Activated CD8-positive, alpha-beta memory T cell treated with anti-CD3 and anti-CD28 coated beads, Interleukin-2, amount 10 ng/mL, durations not matched to agents 7 days and 5 days (primary cell): Measurements from ENCODE around the gene FAAP20. TPM values are rescaled to one million over a fixed set of nuclear protein-coding genes. Genes with fewer than 3 reads are reported as not detected.

ENCODE experiments used
- ATAC-seq: fragments of 150-1000 bp; cut with Tn5 transposase; one replicate; pipeline ENCODE4 v1.10.0; 2021; ENCODE audit warnings: moderate library complexity
- CTCF ChIA-PET: fragments of 350-600 bp; sonication (Branson Sonifier 250); formaldehyde crosslinking; loops from one replicate; lab custom pipeline; 2021; ENCODE audit warnings: antibody characterized with exemption; lab: Charles Lee
- DNase-seq: peaks from one replicate; pipeline ENCODE4 v3.0.0-alpha.2; 2020
- H3K27ac Mint-ChIP-seq: one replicate; pipeline ENCODE4 v1.8.0; 2021; ENCODE audit warnings: mild to moderate bottlenecking, mixed read lengths
- H3K27me3 Mint-ChIP-seq: one replicate; pipeline ENCODE4 v1.8.0; 2021; ENCODE audit warnings: mixed read lengths
- H3K36me3 Mint-ChIP-seq: one replicate; pipeline ENCODE4 v1.8.0; 2021; ENCODE audit warnings: mild to moderate bottlenecking, mixed read lengths
- H3K4me1 Mint-ChIP-seq: one replicate; pipeline ENCODE4 v1.8.0; 2021; ENCODE audit warnings: mixed read lengths
- H3K4me3 Mint-ChIP-seq: one replicate; pipeline ENCODE4 v1.8.0; 2021; ENCODE audit warnings: mild to moderate bottlenecking, moderate library complexity, mixed read lengths
- H3K9me3 Mint-ChIP-seq: one replicate; pipeline ENCODE4 v1.8.0; 2022; ENCODE audit warnings: low read depth, mixed read lengths
- total RNA-seq, 2 experiments: library from RNA; stranded (reverse); gene quantifications; one replicate each; pipeline ENCODE4 v1.2.3, GENCODE V29; 2021

The FAAP20 gene
- total RNA-seq, 2 experiments from 2014 or later = 52.5 to 55.7 TPM

DNA sequence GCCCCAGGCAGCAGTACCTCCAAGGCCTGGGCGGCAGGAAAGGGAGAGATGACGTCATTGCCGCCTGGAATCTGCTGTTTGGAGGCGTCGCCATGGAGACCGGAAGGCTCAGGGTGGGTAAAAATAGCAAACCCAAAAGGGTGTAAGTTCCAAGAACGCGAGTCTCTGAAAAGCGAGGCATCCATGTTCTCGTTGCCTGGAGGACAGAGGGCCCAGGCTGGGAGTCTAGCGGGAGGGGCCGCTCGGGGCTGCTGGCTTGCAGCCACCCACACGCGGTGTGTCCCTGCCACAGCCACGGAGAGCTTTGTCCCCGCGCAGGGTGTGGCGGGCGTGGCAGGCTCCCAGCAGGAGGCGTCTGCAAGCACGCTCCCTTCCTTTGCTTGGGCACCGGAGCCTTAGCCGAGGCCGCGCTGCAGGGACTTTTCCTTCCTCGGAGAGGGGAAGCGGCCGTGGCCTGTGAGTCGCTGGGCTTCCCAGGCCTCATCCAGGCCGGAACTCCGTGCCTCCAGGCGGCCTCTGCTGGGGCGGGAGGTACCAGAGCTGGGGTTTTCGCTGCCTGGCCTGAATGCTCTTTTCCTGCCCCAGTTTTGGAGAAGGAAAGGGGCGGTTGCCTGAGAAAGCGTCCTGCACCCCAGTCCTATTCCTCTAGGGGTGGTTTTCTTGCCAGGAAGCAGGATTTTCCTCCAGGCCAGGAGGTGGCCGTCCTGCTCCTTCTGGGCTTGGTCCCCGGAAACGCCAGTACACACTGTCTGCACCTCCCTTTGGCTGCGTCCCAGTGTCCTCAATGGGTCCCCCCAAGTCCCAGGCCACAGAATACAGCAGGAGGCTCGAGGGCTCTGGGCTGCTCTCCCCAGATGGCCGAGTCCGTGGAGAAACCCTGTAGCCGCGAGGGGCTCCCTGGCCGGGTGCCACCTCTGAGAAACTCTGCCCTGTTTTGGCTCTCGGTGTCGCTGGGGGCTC lies 18.2 kb upstream of the FAAP20 start:
- Mint-ChIP-seq H3K4me3 (no peak overlapping the region), H3K27ac (peak overlapping the region; percentile 49)
- CTCF ChIA-PET = interaction anchor here (2.0 to 2.4 kb wide), 2 partner anchors 18 to 169 kb away, joined by 7 to 17 read pairs; partner anchors contain the start of gene FAAP20

DNA sequence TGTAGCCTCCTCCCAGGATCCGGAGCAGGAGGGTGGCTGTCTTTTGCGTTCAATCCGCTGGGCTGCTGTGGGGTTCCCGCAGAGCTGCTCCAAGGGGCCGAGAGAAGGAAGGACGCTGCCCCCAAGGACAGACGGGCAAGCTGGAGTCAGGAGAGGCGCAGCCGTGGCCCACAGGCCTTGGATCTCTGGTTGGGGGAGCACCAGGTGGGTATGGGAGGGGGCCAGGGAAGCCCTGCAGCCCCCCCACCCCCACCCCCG lies 17.6 kb upstream of the FAAP20 start:
- Mint-ChIP-seq H3K27me3 (no peaks in the 10 kb centered on the region), H3K27ac (no peak overlapping the region), H3K36me3 (no peaks in the 10 kb centered on the region), H3K4me3 (no peak overlapping the region), H3K4me1 (peaks cover 8% of the 10 kb centered on the region), H3K9me3 (no peaks in the 10 kb centered on the region)
- no peak for DNase-seq
- ATAC-seq = no peak
- CTCF ChIA-PET = interaction anchor here (2.0 to 2.4 kb wide), 2 partner anchors 17 to 169 kb away, joined by 7 to 17 read pairs; partner anchors contain the start of gene FAAP20

More for the DNA sequence above, 18.2 kb upstream of the FAAP20 start:
- DNase-seq (peak; percentile 81), ATAC-seq (peak; percentile 73)
- H3K4me1 Mint-ChIP-seq = peaks cover 8% of the 10 kb centered on the region
- no peaks in the 10 kb centered on the region for H3K36me3 Mint-ChIP-seq
- H3K9me3 Mint-ChIP-seq = no peaks in the 10 kb centered on the region
- no peaks in the 10 kb centered on the region for H3K27me3 Mint-ChIP-seq

DNA sequence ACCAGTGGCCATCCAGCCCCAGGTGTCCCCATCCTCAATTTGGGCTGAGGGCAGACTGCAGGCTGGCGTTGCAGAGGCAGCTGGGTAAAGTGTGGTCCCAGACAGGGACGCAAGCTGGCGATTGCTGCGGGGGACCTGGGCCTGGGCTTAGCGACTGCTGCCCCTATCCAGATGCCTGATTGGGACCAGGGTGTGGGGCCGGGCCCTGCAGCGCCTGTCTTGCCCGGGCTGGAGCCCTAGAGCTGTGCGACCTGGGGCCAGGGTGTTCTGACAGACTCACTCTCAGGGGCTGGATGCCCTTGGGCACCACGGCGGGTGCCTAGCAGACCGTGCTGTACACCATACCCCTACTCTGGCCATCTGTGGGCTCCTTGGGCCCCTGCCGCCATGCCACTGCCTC lies 16.2 kb upstream of the FAAP20 start:
- DNase-seq = no peak

GRCh38 chr1:2210084-2210653 lies 15.6 kb upstream of the FAAP20 start:
- H3K27me3 Mint-ChIP-seq = no peaks in the 10 kb centered on the region
- CTCF ChIA-PET = no interaction called here
- DNase-seq = no peak
- H3K4me1 Mint-ChIP-seq = peaks cover 13% of the 10 kb centered on the region
- no peak overlapping the region for H3K4me3 Mint-ChIP-seq
- H3K9me3 Mint-ChIP-seq = no peaks in the 10 kb centered on the region
- H3K27ac Mint-ChIP-seq = no peak overlapping the region
- ATAC-seq = no peak
- H3K36me3 Mint-ChIP-seq = no peaks in the 10 kb centered on the region

More for the DNA sequence above, 16.2 kb upstream of the FAAP20 start:
- no peak for ATAC-seq
- Mint-ChIP-seq H3K27ac (no peak overlapping the region), H3K9me3 (no peaks in the 10 kb centered on the region), H3K27me3 (no peaks in the 10 kb centered on the region), H3K4me1 (peaks cover 12% of the 10 kb centered on the region), H3K36me3 (no peaks in the 10 kb centered on the region), H3K4me3 (no peak overlapping the region)
- CTCF ChIA-PET = interaction anchor here (2.4 kb wide), 1 partner anchor 171 kb away, joined by 17 read pairs; no protein-coding TSS in a partner anchor

- CTCF ChIA-PET = interaction anchor here (0.8 kb wide), 1 partner anchor 107 kb away, joined by 3 read pairs; no protein-coding TSS in a partner anchor
- H3K27me3 Mint-ChIP-seq = no peaks in the 10 kb centered on the region
- no peak overlapping the region for H3K4me3 Mint-ChIP-seq
- ATAC-seq (no peak), DNase-seq (no peak)
- H3K36me3 Mint-ChIP-seq = no peaks in the 10 kb centered on the region
- H3K4me1 Mint-ChIP-seq = peaks cover 13% of the 10 kb centered on the region
- H3K9me3 Mint-ChIP-seq = no peaks in the 10 kb centered on the region
- no peak overlapping the region for H3K27ac Mint-ChIP-seq
Observed at GRCh38 chr1:2209400-2210083, 15.0 kb upstream of the FAAP20 start.

- ATAC-seq (no peak), DNase-seq (no peak)
- Mint-ChIP-seq H3K9me3 (no peaks in the 10 kb centered on the region), H3K4me3 (no peak overlapping the region), H3K4me1 (peaks cover 16% of the 10 kb centered on the region), H3K27ac (no peak overlapping the region), H3K27me3 (no peaks in the 10 kb centered on the region), H3K36me3 (no peaks in the 10 kb centered on the region)
- CTCF ChIA-PET = interaction anchor here (0.8 kb wide), 1 partner anchor 108 kb away, joined by 3 read pairs; no protein-coding TSS in a partner anchor
Observed at GRCh38 chr1:2208309-2209239, 14.0 kb upstream of the FAAP20 start.

DNA sequence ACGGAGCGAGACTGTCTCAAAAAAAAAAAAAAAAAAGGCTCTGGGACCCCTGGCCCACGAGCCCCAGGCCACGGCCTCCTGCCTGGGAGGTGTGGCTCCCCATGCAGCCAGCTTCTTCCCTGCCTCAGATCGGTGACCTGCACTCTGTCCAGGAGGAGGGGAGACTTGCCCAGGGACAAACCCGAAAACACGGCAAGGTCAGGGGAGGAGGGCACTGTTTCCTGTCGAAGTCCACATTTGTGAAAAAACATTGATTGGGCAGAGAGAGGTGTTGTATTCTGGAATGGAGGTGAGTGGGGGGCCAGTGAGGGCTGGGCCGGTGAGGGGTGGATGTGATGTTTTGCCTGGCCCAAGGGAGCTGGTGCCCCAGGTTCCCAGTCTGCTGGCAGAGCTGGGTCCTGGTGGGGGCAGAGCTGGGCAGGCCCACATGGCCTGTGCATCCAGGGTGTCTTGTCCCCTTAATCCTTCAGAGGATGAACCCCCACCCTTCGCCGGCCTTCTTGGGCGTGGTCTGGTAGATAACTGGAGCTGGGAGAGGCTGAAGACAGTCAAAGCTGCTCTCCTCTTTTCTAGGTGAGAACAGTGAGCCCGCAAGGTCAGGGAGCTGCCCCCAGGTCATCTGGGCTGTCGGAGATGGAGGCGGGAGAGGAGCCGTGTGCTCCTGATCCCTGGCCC lies 12.4 kb upstream of the FAAP20 start:
- Mint-ChIP-seq H3K27ac (no peak overlapping the region), H3K4me3 (no peak overlapping the region), H3K9me3 (no peaks in the 10 kb centered on the region), H3K4me1 (peaks cover 8% of the 10 kb centered on the region), H3K36me3 (no peaks in the 10 kb centered on the region), H3K27me3 (no peaks in the 10 kb centered on the region)
- DNase-seq (no peak), ATAC-seq (no peak)
- CTCF ChIA-PET = interaction anchor here (0.7 to 1.6 kb wide), 5 partner anchors 10 to 175 kb away, joined by 3 to 7 read pairs (median 4); partner anchors contain the start of gene FAAP20

DNA sequence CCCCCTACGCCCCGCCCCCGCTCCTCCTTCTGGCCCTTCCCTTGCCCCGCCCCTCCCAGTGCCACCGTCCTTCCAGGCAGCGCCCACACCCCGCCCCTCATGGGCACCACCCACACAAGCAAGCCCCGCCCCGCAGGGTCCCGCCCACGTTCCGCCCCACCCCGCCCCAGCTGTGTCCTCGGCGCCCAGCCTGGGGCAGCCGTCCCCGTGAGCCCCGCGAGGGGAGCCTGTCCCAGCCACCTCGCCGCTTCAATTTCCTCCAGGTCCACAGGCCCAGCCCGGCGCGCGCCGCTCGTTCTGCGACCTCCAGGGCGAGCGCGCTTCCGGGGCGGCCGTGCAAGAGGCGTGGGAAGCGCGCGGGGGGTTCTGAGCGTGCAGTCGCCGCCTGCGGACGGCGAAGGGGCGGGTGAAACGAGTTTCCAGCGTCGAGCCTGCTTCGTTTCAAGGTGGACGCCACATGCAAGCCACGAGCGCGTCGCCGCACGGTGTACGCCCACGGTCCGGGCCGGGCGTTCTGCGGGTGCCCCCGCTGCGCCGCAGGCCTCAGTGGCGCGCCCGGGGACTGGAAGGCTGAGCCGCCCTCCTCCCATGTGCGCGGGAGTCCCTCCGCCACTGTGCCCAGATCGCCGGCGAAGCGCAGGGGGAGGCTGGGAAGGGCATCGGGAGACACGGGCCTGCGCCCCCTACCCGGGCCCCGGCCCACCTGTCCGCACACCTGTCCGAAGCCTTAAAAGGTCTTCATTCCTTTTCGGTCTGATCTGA lies 10.8 kb upstream of the FAAP20 start:
- Mint-ChIP-seq H3K9me3 (no peaks in the 10 kb centered on the region), H3K4me3 (peak overlapping the region; percentile 48), H3K27ac (no peak overlapping the region), H3K36me3 (no peaks in the 10 kb centered on the region), H3K27me3 (no peaks in the 10 kb centered on the region), H3K4me1 (peaks cover 10% of the 10 kb centered on the region)
- ATAC-seq (peak; percentile 89), DNase-seq (peak; percentile 96)
- CTCF ChIA-PET = interaction anchor here (1.2 to 1.4 kb wide), 3 partner anchors 10 to 186 kb away, joined by 3 to 6 read pairs (median 5); partner anchors contain the start of genes FAAP20, MORN1 and RER1

DNA sequence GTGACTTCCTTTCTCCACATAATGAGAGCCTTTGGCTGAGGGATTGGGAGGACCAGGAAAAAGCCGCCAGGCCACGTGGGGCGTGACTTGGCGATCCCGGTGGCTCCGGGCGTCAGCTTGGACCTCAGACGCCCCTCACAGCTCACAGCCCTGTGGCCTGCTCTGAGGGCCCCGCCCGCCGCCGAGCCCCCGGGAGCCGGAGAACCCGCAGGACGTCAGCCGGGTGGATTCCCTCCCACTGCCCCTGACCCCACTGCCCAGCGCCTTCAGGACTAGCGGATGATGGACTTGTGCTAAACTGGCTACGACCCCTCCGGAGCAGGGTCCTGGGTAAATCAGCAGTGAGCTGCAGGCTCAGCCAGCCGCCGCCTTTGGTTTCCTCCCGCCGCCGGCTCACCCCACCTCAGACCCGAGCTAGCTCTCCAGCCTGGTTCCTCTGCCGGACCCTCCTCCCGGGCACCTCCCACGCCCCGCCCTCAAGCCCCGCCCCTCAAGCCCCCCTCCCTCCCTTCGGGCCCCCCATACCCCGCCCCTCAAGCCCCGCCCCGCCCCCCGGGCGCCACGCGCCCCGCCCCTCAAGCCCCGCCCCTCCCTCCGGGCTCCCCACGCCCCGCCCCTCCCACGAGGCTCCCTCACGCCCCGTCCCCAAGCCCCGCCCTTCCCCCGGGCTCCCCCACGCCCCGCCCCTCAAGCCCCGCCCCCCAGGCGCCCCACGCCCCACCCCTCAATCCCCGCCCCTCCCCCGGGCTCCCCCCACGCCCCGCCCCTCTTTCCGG lies 10.0 kb upstream of the FAAP20 start:
- Mint-ChIP-seq H3K27ac (no peak overlapping the region), H3K9me3 (no peaks in the 10 kb centered on the region), H3K27me3 (no peaks in the 10 kb centered on the region), H3K36me3 (no peaks in the 10 kb centered on the region), H3K4me3 (no peak overlapping the region), H3K4me1 (peaks cover 13% of the 10 kb centered on the region)
- ATAC-seq (peak; percentile 46), DNase-seq (no peak)
- CTCF ChIA-PET = interaction anchor here (1.2 to 1.6 kb wide), 5 partner anchors 10 to 187 kb away, joined by 3 to 8 read pairs (median 5); partner anchors contain the start of genes FAAP20, MORN1 and RER1

DNA sequence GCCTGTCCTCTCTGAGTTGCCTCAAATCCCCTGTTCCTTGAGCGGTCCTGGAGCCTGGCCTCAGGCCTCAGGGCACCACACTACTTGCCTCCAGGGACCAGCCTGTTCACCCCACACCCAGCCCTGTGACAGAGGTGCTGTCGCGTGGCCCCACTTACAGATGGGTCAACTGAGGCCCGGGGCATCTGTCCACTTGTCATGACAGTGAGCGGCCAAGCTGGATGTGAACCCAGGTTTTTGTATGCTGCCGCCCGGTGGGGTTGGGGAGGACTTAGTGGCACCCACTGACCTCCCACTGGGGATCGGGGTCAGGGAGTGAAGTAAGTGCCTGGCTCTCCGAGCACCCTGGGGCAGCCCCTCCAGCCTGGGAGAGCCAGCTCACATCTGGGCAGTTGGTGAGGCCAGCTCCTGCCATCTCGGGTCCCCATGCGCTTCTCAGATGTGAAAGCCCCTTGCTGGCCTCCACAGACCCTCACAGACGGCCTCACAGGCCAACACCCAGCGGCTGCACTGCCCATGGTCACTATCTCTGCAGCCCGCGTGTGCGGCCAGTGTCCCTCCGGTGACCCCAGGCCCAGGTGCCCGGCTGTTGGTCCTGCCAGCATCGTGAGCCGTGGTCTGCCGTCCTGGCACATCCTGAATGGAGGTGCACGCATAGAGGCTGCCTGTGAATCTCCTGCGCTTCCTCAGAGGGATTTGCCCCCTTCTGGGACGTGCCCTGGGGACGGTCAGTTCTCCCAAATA lies 9.3 kb upstream of the FAAP20 start:
- Mint-ChIP-seq H3K4me3 (no peak overlapping the region), H3K4me1 (peaks cover 21% of the 10 kb centered on the region), H3K27ac (no peak overlapping the region), H3K27me3 (no peaks in the 10 kb centered on the region), H3K9me3 (no peaks in the 10 kb centered on the region), H3K36me3 (no peaks in the 10 kb centered on the region)
- ATAC-seq (no peak), DNase-seq (no peak)
- CTCF ChIA-PET = interaction anchor here (1.2 to 2.0 kb wide), 5 partner anchors 9 to 188 kb away, joined by 3 to 8 read pairs (median 5); partner anchors contain the start of genes FAAP20, MORN1 and RER1
